GM13976 (cell line): ENCODE results near the gene ISOC2.
"Not testable (repeated sequence)": the region's sequence is repeated elsewhere in the genome, so short reads cannot be mapped to it uniquely, and the experiment has no call there.

ENCODE experiments used
- DNase-seq: peaks from one replicate; pipeline ENCODE4 v3.0.0; 2012; ENCODE audit warnings: low spot score
- in situ Hi-C: fragments of 300-500 bp; cut with MboI; formaldehyde crosslinking; loops from one replicate; pipeline ENCODE4 v1.12.0; 2022; ENCODE audit warnings: low sequenced_read_pairs, mixed read lengths, inconsistent platforms; ENCODE audit not compliant: unreplicated experiment
- TF ChIP-seq, protein P1 (sequence below): IDR thresholded peaks from 2 replicates; pipeline ENCODE4 v1.5.1; 2012; ENCODE audit warnings: borderline replicate concordance, mild to moderate bottlenecking; ENCODE audit not compliant: insufficient read depth; ENCODE audit errors: extremely low read depth, missing control alignments, control extremely low read depth

ISOC2 gene

DNA sequence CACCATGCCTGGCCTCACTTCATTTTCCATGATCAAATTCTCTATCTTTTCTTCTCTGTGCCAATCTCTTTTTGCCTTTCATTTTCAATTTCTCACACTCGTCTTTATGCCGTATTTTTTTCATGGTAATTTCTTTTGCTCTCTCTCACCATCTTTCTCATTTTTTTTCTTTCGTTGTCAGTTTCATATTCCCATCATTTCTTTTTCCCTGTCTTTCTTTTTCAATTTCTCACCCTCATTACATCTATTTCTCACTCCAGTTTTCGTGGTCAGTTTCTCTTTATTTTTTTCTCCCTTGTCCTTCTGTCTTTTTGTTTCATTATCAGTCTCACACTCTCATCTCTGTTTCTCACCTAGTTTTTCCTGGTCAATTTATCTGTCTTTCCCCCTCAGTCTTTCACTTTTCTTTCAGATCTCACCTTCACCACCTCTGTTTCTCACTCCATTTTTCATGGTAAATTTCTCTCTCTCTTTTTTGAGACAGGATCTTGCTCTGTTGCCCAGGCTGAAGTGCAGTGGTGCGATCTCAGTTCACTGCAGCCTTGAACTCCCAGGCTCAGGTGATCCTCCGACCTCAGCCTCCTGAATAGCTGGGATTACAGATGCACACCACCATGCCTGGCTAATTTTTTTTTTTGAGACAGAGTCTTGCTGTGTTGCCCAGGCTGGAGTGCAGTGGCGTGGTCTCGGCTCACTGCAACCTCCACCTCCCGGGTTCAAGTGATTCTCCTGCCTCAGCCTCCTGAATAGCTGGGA, 40.9 kb upstream of the ISOC2 start:
- TF ChIP-seq, protein P1, sequence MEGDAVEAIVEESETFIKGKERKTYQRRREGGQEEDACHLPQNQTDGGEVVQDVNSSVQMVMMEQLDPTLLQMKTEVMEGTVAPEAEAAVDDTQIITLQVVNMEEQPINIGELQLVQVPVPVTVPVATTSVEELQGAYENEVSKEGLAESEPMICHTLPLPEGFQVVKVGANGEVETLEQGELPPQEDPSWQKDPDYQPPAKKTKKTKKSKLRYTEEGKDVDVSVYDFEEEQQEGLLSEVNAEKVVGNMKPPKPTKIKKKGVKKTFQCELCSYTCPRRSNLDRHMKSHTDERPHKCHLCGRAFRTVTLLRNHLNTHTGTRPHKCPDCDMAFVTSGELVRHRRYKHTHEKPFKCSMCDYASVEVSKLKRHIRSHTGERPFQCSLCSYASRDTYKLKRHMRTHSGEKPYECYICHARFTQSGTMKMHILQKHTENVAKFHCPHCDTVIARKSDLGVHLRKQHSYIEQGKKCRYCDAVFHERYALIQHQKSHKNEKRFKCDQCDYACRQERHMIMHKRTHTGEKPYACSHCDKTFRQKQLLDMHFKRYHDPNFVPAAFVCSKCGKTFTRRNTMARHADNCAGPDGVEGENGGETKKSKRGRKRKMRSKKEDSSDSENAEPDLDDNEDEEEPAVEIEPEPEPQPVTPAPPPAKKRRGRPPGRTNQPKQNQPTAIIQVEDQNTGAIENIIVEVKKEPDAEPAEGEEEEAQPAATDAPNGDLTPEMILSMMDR, result no peak
- in situ Hi-C loops, result no loop called here
- no peak for DNase-seq

DNA sequence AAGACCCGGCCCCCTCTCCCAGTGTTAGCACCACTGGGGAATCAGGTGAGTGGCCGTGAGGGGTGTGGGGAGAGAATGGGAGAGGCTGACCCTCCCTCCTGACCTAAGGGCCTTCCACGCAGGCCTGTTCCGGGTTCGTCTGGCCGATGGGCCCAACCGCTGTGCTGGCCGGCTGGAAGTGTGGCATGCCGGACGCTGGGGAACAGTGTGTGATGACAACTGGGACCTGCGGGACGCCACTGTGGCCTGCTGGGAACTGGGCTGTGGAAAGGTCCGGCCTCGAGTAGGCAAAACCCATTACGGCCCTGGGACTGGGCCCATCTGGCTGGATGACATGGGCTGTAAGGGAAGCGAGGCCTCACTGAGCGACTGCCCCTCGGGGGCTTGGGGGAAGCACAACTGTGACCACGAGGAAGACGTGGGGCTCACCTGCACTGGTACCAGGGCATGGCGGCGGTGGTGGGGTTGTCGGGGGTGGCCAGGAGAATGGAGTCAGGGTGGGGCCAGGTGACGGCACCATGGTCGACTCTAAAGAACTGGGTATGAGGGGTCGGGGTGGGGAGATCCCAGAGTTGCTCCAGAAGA, 39.0 kb upstream of the ISOC2 start:
- TF ChIP-seq, protein P1, result no peak
- DNase-seq, result no peak
- in situ Hi-C loops, result no loop called here

DNA sequence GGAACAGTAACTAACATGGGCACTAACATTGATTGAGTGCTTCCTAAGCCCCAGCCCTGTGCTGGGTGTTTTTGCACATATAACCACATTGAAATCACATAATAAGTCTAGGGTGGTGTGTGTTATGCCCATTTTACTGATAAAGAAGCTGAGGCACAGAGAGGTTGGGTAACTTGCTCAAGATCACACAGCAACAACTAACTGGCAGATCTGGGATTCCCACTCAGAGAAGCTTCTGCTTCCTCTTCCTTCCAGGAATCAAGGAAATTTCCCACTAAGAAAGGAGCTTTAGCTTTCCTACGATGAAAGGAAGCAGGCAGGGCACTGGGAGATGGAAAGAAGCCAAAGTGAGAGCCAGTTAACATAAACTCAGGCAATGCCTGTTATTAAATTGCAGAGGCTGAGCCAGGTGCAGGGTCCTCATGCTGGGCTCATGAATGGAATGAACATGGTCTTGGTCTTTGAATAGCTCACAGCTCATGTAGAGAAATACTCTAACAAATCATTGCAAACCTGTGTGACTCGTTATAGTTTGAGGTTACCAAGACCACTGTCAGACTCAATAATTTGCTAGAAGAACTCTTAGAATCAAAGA, 36.9 kb upstream of the ISOC2 start:
- DNase-seq, result no peak
- in situ Hi-C loops, result no loop called here
- TF ChIP-seq, protein P1, result no peak

DNA sequence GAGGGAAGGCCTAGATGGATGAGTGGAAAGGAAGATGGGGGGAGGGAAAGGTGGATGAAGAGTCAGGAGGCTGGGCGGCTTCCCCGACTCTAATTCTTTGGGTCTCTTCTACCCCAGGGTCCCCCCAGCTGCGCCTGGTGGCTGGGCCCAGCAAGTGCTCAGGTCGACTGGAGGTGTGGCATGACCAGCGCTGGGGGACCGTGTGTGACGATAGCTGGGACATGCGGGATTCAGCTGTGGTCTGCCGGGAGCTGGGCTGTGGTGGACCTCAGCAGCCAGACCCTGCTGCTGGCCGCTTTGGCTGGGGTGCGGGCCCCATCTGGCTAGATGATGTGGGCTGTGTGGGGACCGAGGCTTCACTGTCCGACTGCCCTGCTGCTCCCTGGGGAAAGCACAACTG, 36.3 kb upstream of the ISOC2 start:
- DNase-seq, result no peak
- TF ChIP-seq, protein P1, result no peak
- in situ Hi-C loops, result no loop called here

DNA sequence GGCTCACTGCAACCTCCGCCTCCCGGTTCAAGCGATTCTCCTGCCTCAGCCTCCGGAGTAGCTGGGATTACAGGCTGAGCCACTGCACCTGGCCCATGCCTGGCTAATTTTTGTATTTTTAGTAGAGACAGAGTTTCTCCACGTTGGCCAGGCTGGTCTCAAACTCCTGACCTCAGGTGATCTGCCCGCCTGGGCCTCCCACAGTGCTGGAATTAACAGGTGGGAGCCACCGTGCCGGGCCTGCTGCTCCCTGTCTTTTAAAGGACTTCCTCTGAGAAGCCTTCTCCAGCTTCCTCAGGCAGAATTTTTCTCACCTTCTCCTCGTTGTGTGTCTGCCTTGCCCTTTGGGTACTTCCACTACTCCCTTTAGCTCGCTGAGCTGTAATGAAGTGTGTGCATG, 35.4 kb upstream of the ISOC2 start:
- DNase-seq, in situ Hi-C loops: not testable (repeated sequence)

DNA sequence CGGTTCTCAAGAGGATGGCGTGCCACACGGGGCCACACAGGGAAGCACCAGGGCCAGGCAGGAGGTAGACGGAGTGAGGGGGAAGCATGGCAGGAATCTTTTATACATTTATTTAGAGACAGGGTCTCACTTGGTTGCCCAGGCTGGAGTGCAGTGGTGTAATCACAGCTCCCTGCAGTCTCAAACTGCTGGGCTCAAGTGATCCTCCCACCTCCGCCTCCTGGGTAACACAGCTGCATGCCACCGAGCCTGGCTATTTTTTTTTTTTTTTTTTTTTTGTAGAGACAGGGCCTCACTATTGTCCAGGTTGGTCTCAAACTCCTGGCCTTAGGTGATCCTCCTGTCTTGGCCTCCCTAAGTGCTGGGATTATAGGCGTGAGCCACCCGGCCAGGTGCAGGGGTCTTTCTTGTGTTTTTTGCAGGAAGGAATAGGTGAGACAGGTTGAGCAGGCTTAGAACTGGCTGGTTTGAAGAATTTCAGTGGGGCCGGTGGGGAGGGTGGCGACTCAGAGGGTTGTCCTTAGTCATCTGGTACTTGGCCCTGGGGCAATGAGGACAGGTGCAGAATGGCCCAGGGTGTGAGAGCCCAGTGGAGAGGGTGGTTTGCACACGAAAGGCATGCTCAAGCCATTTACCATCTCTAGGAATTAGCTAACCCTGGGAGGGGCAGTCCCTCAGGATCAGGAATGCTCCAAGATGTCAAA, 34.4 kb upstream of the ISOC2 start:
- TF ChIP-seq, protein P1, result no peak
- in situ Hi-C loops, result no loop called here
- no peak for DNase-seq
